Ectodermal cell (in vitro differentiated cells): Measurements from ENCODE around the gene PPP1R16B.

Experiments
- H3K27ac ChIP-seq: 2 replicates; pipeline ENCODE4 v1.7.0; 2013; ENCODE audit warnings: mild to moderate bottlenecking, low read depth, low read length; ENCODE audit not compliant: insufficient read depth, poor library complexity, severe bottlenecking
- H3K27me3 ChIP-seq: 2 replicates; pipeline ENCODE4 v1.7.0; 2013; ENCODE audit warnings: mild to moderate bottlenecking, low read length; ENCODE audit not compliant: insufficient read depth, control insufficient read depth, poor library complexity, severe bottlenecking
- H3K36me3 ChIP-seq: one replicate; pipeline ENCODE4 v1.7.0; 2013; ENCODE audit warnings: low read length; ENCODE audit not compliant: control insufficient read depth, insufficient read depth
- H3K4me1 ChIP-seq: one replicate; pipeline ENCODE4 v1.7.0; 2013; ENCODE audit warnings: low read length; ENCODE audit not compliant: control insufficient read depth, insufficient read depth
- H3K4me3 ChIP-seq: 2 replicates; pipeline ENCODE4 v1.7.0; 2013; ENCODE audit warnings: low read depth, low read length, control low read depth; ENCODE audit not compliant: insufficient read depth
- H3K9me3 ChIP-seq: 2 replicates; pipeline ENCODE4 v1.7.0; 2013; ENCODE audit warnings: mild to moderate bottlenecking, low read length, moderate library complexity; ENCODE audit not compliant: control insufficient read depth
- WGBS, 2 experiments: methylation state at CpG; one replicate each; pipeline ENCODE4 v1.1.7; 2013; ENCODE audit warnings: missing lambda C conversion rate in 2 of 2; 5-methylcytosine and 5-hydroxymethylcytosine counted together

PPP1R16B gene

GRCh38 chr20:38883981-38884733 lies 78.7 kb downstream of the PPP1R16B start:
- 93 to 95% methylated on average over 13 of the region's 13 CpGs for WGBS, 2 experiments
- H3K4me1 ChIP-seq: no peaks in the 10 kb centered on the region
- no peaks in the 10 kb centered on the region for H3K27me3 ChIP-seq
- no peak overlapping the region for H3K27ac ChIP-seq
- H3K36me3 ChIP-seq: no peaks in the 10 kb centered on the region
- no peaks in the 10 kb centered on the region for H3K9me3 ChIP-seq
- no peak overlapping the region for H3K4me3 ChIP-seq

- Histone ChIP-seq H3K9me3 (no peaks in the 10 kb centered on the region), H3K27ac (no peak overlapping the region), H3K4me3 (no peak overlapping the region), H3K36me3 (no peaks in the 10 kb centered on the region), H3K4me1 (no peaks in the 10 kb centered on the region), H3K27me3 (no peaks in the 10 kb centered on the region)
- 91 to 96% methylated on average over 5 of the region's 6 CpGs for WGBS, 2 experiments
Measured at GRCh38 chr20:38885357-38885756, 79.9 kb downstream of the PPP1R16B start.

GRCh38 chr20:38888059-38888831 lies 82.7 kb downstream of the PPP1R16B start:
- no peak overlapping the region for H3K27ac ChIP-seq
- no peak overlapping the region for H3K4me3 ChIP-seq
- H3K36me3 ChIP-seq: no peaks in the 10 kb centered on the region
- peaks cover 2% of the 10 kb centered on the region for H3K4me1 ChIP-seq
- H3K9me3 ChIP-seq: no peaks in the 10 kb centered on the region
- 86 to 89% methylated on average over 12 of the region's 13 CpGs for WGBS, 2 experiments
- no peaks in the 10 kb centered on the region for H3K27me3 ChIP-seq

- WGBS, 2 experiments: 95 to 98% methylated on average over 2 of the region's 2 CpGs
- Histone ChIP-seq H3K36me3 (no peaks in the 10 kb centered on the region), H3K27ac (no peak overlapping the region), H3K4me3 (no peak overlapping the region), H3K9me3 (no peaks in the 10 kb centered on the region), H3K4me1 (peaks cover 8% of the 10 kb centered on the region), H3K27me3 (peaks cover under 1% of the 10 kb centered on the region)
Measured at GRCh38 chr20:38889050-38889449, 83.6 kb downstream of the PPP1R16B start.

- WGBS, 2 experiments: 91 to 93% methylated on average over 13 of the region's 13 CpGs
- Histone ChIP-seq H3K9me3 (no peaks in the 10 kb centered on the region), H3K4me1 (peaks cover 12% of the 10 kb centered on the region), H3K4me3 (no peak overlapping the region), H3K27ac (no peak overlapping the region), H3K27me3 (peaks cover 6% of the 10 kb centered on the region), H3K36me3 (no peaks in the 10 kb centered on the region)
Measured at GRCh38 chr20:38889792-38890496, 84.4 kb downstream of the PPP1R16B start.

GRCh38 chr20:38890497-38890818 lies 85.0 kb downstream of the PPP1R16B start:
- H3K27ac ChIP-seq: no peak overlapping the region
- WGBS, 2 experiments: 86 to 94% methylated on average over 3 of the region's 3 CpGs
- H3K4me1 ChIP-seq: peaks cover 12% of the 10 kb centered on the region
- no peaks in the 10 kb centered on the region for H3K36me3 ChIP-seq
- H3K9me3 ChIP-seq: no peaks in the 10 kb centered on the region
- peaks cover 6% of the 10 kb centered on the region for H3K27me3 ChIP-seq
- H3K4me3 ChIP-seq: no peak overlapping the region

GRCh38 chr20:38892091-38892981 lies 86.8 kb downstream of the PPP1R16B start:
- no peaks in the 10 kb centered on the region for H3K9me3 ChIP-seq
- WGBS, 2 experiments: 89% methylated on average over 11 of the region's 11 CpGs
- H3K27me3 ChIP-seq: peaks cover 6% of the 10 kb centered on the region
- no peak overlapping the region for H3K27ac ChIP-seq
- no peak overlapping the region for H3K4me3 ChIP-seq
- H3K4me1 ChIP-seq: peaks cover 12% of the 10 kb centered on the region
- no peaks in the 10 kb centered on the region for H3K36me3 ChIP-seq

GRCh38 chr20:38893056-38893564 lies 87.6 kb downstream of the PPP1R16B start:
- no peaks in the 10 kb centered on the region for H3K9me3 ChIP-seq
- no peak overlapping the region for H3K4me3 ChIP-seq
- H3K36me3 ChIP-seq: no peaks in the 10 kb centered on the region
- peaks cover 6% of the 10 kb centered on the region for H3K27me3 ChIP-seq
- WGBS, 2 experiments: 60 to 68% methylated on average over 6 of the region's 6 CpGs
- H3K4me1 ChIP-seq: peaks cover 12% of the 10 kb centered on the region
- no peak overlapping the region for H3K27ac ChIP-seq

GRCh38 chr20:38893565-38894090 lies 88.1 kb downstream of the PPP1R16B start:
- Histone ChIP-seq H3K4me3 (no peak overlapping the region), H3K4me1 (peaks cover 12% of the 10 kb centered on the region), H3K9me3 (no peaks in the 10 kb centered on the region), H3K36me3 (no peaks in the 10 kb centered on the region), H3K27ac (no peak overlapping the region), H3K27me3 (peaks cover 6% of the 10 kb centered on the region)
- 24 to 26% methylated on average over 25 of the region's 25 CpGs for WGBS, 2 experiments
